OCI-LY7 (cell line): ENCODE results near the gene DNAJA3.

Source experiments
- EZH2phosphoT487 ChIP-seq: fragments of 200-600 bp; sonication (generic); IDR thresholded peaks from 2 replicates; pipeline ENCODE4 v1.6.1; 2018; ENCODE audit warnings: low read depth, borderline replicate concordance, mild to moderate bottlenecking, mixed run types, antibody characterized with exemption, low read length, moderate library complexity, mixed read lengths
- TF ChIP-seq, protein P1 (sequence below): fragments of 200-600 bp; sonication (generic); conservative IDR thresholded peaks from 2 replicates; pipeline ENCODE4 v1.5.1; 2014; ENCODE audit warnings: mild to moderate bottlenecking, antibody characterized with exemption, low read length, moderate library complexity, mixed read lengths

DNA sequence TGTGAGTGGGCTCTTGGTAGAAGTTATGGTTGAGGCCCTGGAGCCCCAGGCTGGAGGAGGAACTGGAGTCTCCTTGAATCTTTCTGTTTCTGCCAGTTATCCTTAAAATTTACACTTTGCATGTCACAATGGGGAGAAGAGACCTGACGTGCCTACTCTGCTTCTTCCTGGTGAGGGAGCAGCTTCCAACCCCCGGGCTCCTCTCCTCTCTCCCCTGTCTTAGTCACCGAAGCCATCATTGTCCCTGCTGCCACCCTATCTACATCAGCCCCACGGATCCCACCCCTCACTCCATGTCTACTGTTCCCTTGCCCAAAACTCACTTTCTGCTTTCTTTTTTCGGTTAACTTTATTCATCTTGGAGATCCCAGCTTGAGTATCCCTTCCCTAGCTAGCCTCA is 17.6 kb downstream of the DNAJA3 start:
- TF ChIP-seq, protein P1, sequence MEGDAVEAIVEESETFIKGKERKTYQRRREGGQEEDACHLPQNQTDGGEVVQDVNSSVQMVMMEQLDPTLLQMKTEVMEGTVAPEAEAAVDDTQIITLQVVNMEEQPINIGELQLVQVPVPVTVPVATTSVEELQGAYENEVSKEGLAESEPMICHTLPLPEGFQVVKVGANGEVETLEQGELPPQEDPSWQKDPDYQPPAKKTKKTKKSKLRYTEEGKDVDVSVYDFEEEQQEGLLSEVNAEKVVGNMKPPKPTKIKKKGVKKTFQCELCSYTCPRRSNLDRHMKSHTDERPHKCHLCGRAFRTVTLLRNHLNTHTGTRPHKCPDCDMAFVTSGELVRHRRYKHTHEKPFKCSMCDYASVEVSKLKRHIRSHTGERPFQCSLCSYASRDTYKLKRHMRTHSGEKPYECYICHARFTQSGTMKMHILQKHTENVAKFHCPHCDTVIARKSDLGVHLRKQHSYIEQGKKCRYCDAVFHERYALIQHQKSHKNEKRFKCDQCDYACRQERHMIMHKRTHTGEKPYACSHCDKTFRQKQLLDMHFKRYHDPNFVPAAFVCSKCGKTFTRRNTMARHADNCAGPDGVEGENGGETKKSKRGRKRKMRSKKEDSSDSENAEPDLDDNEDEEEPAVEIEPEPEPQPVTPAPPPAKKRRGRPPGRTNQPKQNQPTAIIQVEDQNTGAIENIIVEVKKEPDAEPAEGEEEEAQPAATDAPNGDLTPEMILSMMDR, result no peak
- TF ChIP-seq EZH2phosphoT487, result no peak
